Astrocyte (in vitro differentiated cells and primary cell): ENCODE data around the gene FGF23. TPM values are rescaled to one million over a fixed set of nuclear protein-coding genes. Genes with fewer than 3 reads are reported as not detected.

Source experiments
- DNase-seq: peaks from one replicate; pipeline ENCODE4 v3.0.0-alpha.2; 2010; ENCODE audit warnings: low read depth
- FAIRE-seq: peaks from 2 replicates; lab custom pipeline; 2011; peaks lifted over from hg19 to GRCh38; lab: Jason Lieb, UNC
- H2AFZ ChIP-seq: 2 replicates; pipeline ENCODE4 v1.6.0; 2012; ENCODE audit warnings: low read depth, low read length, inconsistent platforms
- H3K27ac ChIP-seq: 2 replicates; pipeline ENCODE4 v1.5.1; 2011; ENCODE audit warnings: low read depth, low read length, inconsistent platforms
- H3K27me3 ChIP-seq: 2 replicates; pipeline ENCODE4 v1.6.0; 2011; ENCODE audit warnings: low read length, inconsistent platforms; ENCODE audit not compliant: insufficient read depth
- H3K36me3 ChIP-seq: 2 replicates; pipeline ENCODE4 v1.5.1; 2011; ENCODE audit warnings: low read length, inconsistent platforms; ENCODE audit not compliant: insufficient read depth
- H3K4me1 ChIP-seq: 2 replicates; pipeline ENCODE4 v1.5.1; 2011; ENCODE audit warnings: low read length, inconsistent platforms; ENCODE audit not compliant: insufficient read depth
- H3K4me2 ChIP-seq: 2 replicates; pipeline ENCODE4 v1.6.0; 2012; ENCODE audit warnings: low read length, inconsistent platforms
- H3K4me3 ChIP-seq: 2 replicates; pipeline ENCODE4 v1.5.1; 2011; ENCODE audit warnings: low read depth, mild to moderate bottlenecking, low read length, inconsistent platforms; ENCODE audit not compliant: insufficient read depth
- H3K79me2 ChIP-seq: 2 replicates; pipeline ENCODE4 v1.6.0; 2012; ENCODE audit warnings: mild to moderate bottlenecking, low read length, inconsistent platforms; ENCODE audit not compliant: insufficient read depth
- H3K9ac ChIP-seq: 2 replicates; pipeline ENCODE4 v1.6.0; 2012; ENCODE audit warnings: mild to moderate bottlenecking, low read length, inconsistent platforms
- H3K9me3 ChIP-seq: 2 replicates; pipeline ENCODE4 v1.5.1; 2012; ENCODE audit warnings: low read depth, mild to moderate bottlenecking, low read length, inconsistent platforms; ENCODE audit not compliant: insufficient read depth
- H4K20me1 ChIP-seq: 2 replicates; pipeline ENCODE4 v1.6.0; 2012; ENCODE audit warnings: low read length, inconsistent platforms; ENCODE audit not compliant: insufficient read depth
- H3K27ac Mint-ChIP-seq: one replicate; pipeline ENCODE4 v1.8.0; 2021; ENCODE audit warnings: mild to moderate bottlenecking, mixed read lengths; ENCODE audit not compliant: unreplicated experiment
- H3K27me3 Mint-ChIP-seq: one replicate; pipeline ENCODE4 v1.8.0; 2021; ENCODE audit warnings: low read depth, mixed read lengths; ENCODE audit not compliant: unreplicated experiment
- H3K36me3 Mint-ChIP-seq: one replicate; pipeline ENCODE4 v1.8.0; 2021; ENCODE audit warnings: low read depth, mixed read lengths; ENCODE audit not compliant: unreplicated experiment
- H3K4me1 Mint-ChIP-seq: one replicate; pipeline ENCODE4 v1.8.0; 2021; ENCODE audit warnings: low read depth, mixed read lengths; ENCODE audit not compliant: unreplicated experiment
- H3K4me3 Mint-ChIP-seq: one replicate; pipeline ENCODE4 v1.8.0; 2021; ENCODE audit warnings: mild to moderate bottlenecking, moderate library complexity, mixed read lengths; ENCODE audit not compliant: unreplicated experiment
- H3K9me3 Mint-ChIP-seq: one replicate; pipeline ENCODE4 v1.8.0; 2021; ENCODE audit warnings: mild to moderate bottlenecking, mixed read lengths; ENCODE audit not compliant: unreplicated experiment
- EZH2 ChIP-seq: IDR thresholded peaks from 2 replicates; pipeline ENCODE4 v1.6.1; 2012; ENCODE audit warnings: mild to moderate bottlenecking, low read length, inconsistent platforms; ENCODE audit not compliant: insufficient read depth
- total RNA-seq: library from RNA; stranded (reverse); gene quantifications from 2 replicates; pipeline ENCODE4 v1.2.1, GENCODE V29; 2021
- TF ChIP-seq, protein P1 (sequence below): IDR thresholded peaks from 2 replicates; pipeline ENCODE4 v1.5.1; 2011; ENCODE audit warnings: low read depth, mild to moderate bottlenecking, inconsistent platforms, low read length, moderate library complexity; ENCODE audit not compliant: insufficient read depth

FGF23 gene
- total RNA-seq, 1 donor from 2014 or later = not detected

DNA sequence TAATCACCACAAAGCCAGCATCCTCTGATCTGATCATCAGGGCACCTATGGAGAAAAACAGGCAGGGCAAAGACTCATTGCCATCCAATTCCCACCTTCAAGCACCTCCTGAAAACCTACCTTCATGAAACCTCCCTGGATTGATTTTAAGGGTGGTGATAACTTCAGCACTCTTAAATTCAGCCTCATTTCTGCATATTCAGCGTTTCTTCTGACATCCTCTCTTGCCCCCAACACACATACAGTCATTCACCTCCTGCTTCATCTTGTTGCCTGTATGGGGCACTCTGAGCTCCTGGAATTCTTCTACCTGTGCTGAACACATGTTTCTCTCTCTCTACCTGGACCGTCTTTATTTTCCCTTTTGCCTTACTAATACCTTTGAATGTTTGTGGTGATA, 6.9 kb downstream of the FGF23 start:
- FAIRE-seq (no peak), DNase-seq (no peak)
- Mint-ChIP-seq H3K4me1 (no peaks in the 10 kb centered on the region), H3K36me3 (peaks cover 2% of the 10 kb centered on the region), H3K9me3 (no peaks in the 10 kb centered on the region), H3K27ac (no peak overlapping the region), H3K27me3 (peaks cover 20% of the 10 kb centered on the region), H3K4me3 (no peak overlapping the region)
- H3K9me3 ChIP-seq = no peaks in the 10 kb centered on the region
- H3K4me1 ChIP-seq = no peaks in the 10 kb centered on the region
- no peak overlapping the region for H3K27ac ChIP-seq
- H4K20me1 ChIP-seq = no peaks in the 10 kb centered on the region
- H2AFZ ChIP-seq = no peak overlapping the region
- H3K27me3 ChIP-seq = no peaks in the 10 kb centered on the region
- no peak overlapping the region for H3K4me3 ChIP-seq
- TF ChIP-seq, protein P1, sequence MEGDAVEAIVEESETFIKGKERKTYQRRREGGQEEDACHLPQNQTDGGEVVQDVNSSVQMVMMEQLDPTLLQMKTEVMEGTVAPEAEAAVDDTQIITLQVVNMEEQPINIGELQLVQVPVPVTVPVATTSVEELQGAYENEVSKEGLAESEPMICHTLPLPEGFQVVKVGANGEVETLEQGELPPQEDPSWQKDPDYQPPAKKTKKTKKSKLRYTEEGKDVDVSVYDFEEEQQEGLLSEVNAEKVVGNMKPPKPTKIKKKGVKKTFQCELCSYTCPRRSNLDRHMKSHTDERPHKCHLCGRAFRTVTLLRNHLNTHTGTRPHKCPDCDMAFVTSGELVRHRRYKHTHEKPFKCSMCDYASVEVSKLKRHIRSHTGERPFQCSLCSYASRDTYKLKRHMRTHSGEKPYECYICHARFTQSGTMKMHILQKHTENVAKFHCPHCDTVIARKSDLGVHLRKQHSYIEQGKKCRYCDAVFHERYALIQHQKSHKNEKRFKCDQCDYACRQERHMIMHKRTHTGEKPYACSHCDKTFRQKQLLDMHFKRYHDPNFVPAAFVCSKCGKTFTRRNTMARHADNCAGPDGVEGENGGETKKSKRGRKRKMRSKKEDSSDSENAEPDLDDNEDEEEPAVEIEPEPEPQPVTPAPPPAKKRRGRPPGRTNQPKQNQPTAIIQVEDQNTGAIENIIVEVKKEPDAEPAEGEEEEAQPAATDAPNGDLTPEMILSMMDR = no peak
- TF ChIP-seq EZH2 = no peak
- H3K9ac ChIP-seq = no peak overlapping the region
- no peak overlapping the region for H3K4me2 ChIP-seq
- no peaks in the 10 kb centered on the region for H3K36me3 ChIP-seq
- no peaks in the 10 kb centered on the region for H3K79me2 ChIP-seq

GRCh38 chr12:4370265-4370664, 9.2 kb downstream of the FGF23 start:
- Histone ChIP-seq H3K36me3 (no peaks in the 10 kb centered on the region), H3K79me2 (no peaks in the 10 kb centered on the region), H2AFZ (no peak overlapping the region), H3K4me1 (no peaks in the 10 kb centered on the region), H3K27ac (no peak overlapping the region), H4K20me1 (no peaks in the 10 kb centered on the region), H3K9ac (no peak overlapping the region), H3K9me3 (no peaks in the 10 kb centered on the region), H3K27me3 (no peaks in the 10 kb centered on the region), H3K4me2 (no peak overlapping the region), H3K4me3 (no peak overlapping the region)
- H3K9me3 Mint-ChIP-seq = no peaks in the 10 kb centered on the region
- no peak overlapping the region for H3K4me3 Mint-ChIP-seq
- peaks cover 17% of the 10 kb centered on the region for H3K27me3 Mint-ChIP-seq
- no peak for DNase-seq
- H3K4me1 Mint-ChIP-seq = no peaks in the 10 kb centered on the region
- no peak overlapping the region for H3K27ac Mint-ChIP-seq
- TF ChIP-seq, protein P1 = no peak
- no peak for TF ChIP-seq EZH2
- FAIRE-seq = no peak
- peaks cover 2% of the 10 kb centered on the region for H3K36me3 Mint-ChIP-seq

- no peaks in the 10 kb centered on the region for H3K9me3 Mint-ChIP-seq
- Histone ChIP-seq H3K79me2 (no peaks in the 10 kb centered on the region), H4K20me1 (no peaks in the 10 kb centered on the region), H3K4me2 (no peak overlapping the region), H3K9ac (no peak overlapping the region), H3K9me3 (no peaks in the 10 kb centered on the region), H3K27me3 (no peaks in the 10 kb centered on the region), H3K4me1 (no peaks in the 10 kb centered on the region), H3K4me3 (no peak overlapping the region), H3K27ac (no peak overlapping the region), H2AFZ (no peak overlapping the region), H3K36me3 (no peaks in the 10 kb centered on the region)
- FAIRE-seq = no peak
- no peak for DNase-seq
- peaks cover 15% of the 10 kb centered on the region for H3K27me3 Mint-ChIP-seq
- H3K4me1 Mint-ChIP-seq = no peaks in the 10 kb centered on the region
- no peak overlapping the region for H3K4me3 Mint-ChIP-seq
- no peak for TF ChIP-seq EZH2
- TF ChIP-seq, protein P1 = no peak
- H3K36me3 Mint-ChIP-seq = peaks cover 2% of the 10 kb centered on the region
- no peak overlapping the region for H3K27ac Mint-ChIP-seq
These were observed 10.0 kb downstream of the FGF23 start for GRCh38 chr12:4369548-4369947.
